GM23338 (cell line): ENCODE results near the gene HADHB. TPM values are rescaled to one million over a fixed set of nuclear protein-coding genes. Genes with fewer than 3 reads are reported as not detected.

Source experiments
- ATAC-seq: fragments of 200-7000 bp; cut with Tn5 transposase; 3 replicates; pipeline ENCODE4 v1.9.1; 2020
- DNase-seq: peaks from one replicate; pipeline ENCODE4 v3.0.0-alpha.2; 2015; ENCODE audit warnings: low spot score
- H2AFZ ChIP-seq: fragments of 200-600 bp; sonication (generic); 2 replicates; pipeline ENCODE4 v1.8.0; 2016; ENCODE audit warnings: antibody characterized with exemption, mild to moderate bottlenecking, moderate library complexity
- H3F3A ChIP-seq: fragments of 200-600 bp; sonication (generic); replicated peaks from 2 replicates; pipeline ENCODE4 v1.8.0; 2017; ENCODE audit warnings: antibody characterized with exemption, mixed run types, low read depth
- H3K27ac ChIP-seq: fragments of 200-600 bp; sonication (generic); 2 replicates; pipeline ENCODE4 v1.6.1; 2016; ENCODE audit warnings: low read depth
- H3K27me3 ChIP-seq: fragments of 200-600 bp; sonication (generic); 2 replicates; pipeline ENCODE4 v1.8.0; 2016; ENCODE audit warnings: mild to moderate bottlenecking, mixed run types, moderate library complexity; ENCODE audit not compliant: insufficient read depth
- H3K36me3 ChIP-seq: fragments of 200-600 bp; sonication (generic); 2 replicates; pipeline ENCODE4 v1.8.0; 2016; ENCODE audit warnings: mild to moderate bottlenecking; ENCODE audit not compliant: insufficient read depth
- H3K4me1 ChIP-seq: fragments of 200-600 bp; sonication (generic); 2 replicates; pipeline ENCODE4 v1.8.0; 2016; ENCODE audit warnings: mild to moderate bottlenecking, moderate library complexity; ENCODE audit not compliant: insufficient read depth
- H3K4me2 ChIP-seq: fragments of 200-600 bp; sonication (generic); 2 replicates; pipeline ENCODE4 v1.7.1; 2017; ENCODE audit warnings: mixed run types
- H3K4me3 ChIP-seq: fragments of 200-600 bp; sonication (generic); 2 replicates; pipeline ENCODE4 v1.6.1; 2016; ENCODE audit warnings: mixed run types
- H3K79me2 ChIP-seq: fragments of 200-600 bp; sonication (generic); replicated peaks from 2 replicates; pipeline ENCODE4 v1.8.0; 2017; ENCODE audit warnings: mild to moderate bottlenecking; ENCODE audit not compliant: insufficient read depth
- H3K9me2 ChIP-seq: fragments of 200-600 bp; sonication (generic); 2 replicates; pipeline ENCODE4 v1.8.0; 2017; ENCODE audit not compliant: insufficient read depth
- H4K20me1 ChIP-seq: fragments of 200-600 bp; sonication (generic); replicated peaks from 2 replicates; pipeline ENCODE4 v1.8.0; 2017; ENCODE audit warnings: mild to moderate bottlenecking; ENCODE audit not compliant: insufficient read depth
- H3K27ac Mint-ChIP-seq: 2 replicates; pipeline ENCODE4 v1.8.0; 2020; ENCODE audit warnings: inconsistent platforms, mild to moderate bottlenecking, moderate library complexity, mixed read lengths
- H3K27me3 Mint-ChIP-seq: 3 replicates; pipeline ENCODE4 v1.8.0; 2022; ENCODE audit warnings: low read depth, mild to moderate bottlenecking, moderate library complexity, mixed read lengths, inconsistent platforms; ENCODE audit not compliant: insufficient read depth, poor library complexity
- H3K36me3 Mint-ChIP-seq: 3 replicates; pipeline ENCODE4 v1.8.0; 2021; ENCODE audit warnings: low read depth, mild to moderate bottlenecking, inconsistent platforms, moderate library complexity, mixed read lengths
- H3K4me1 Mint-ChIP-seq: 3 replicates; pipeline ENCODE4 v1.8.0; 2020; ENCODE audit warnings: mild to moderate bottlenecking, inconsistent platforms, mixed read lengths
- H3K4me3 Mint-ChIP-seq: 3 replicates; pipeline ENCODE4 v1.8.0; 2021; ENCODE audit warnings: moderate library complexity, mild to moderate bottlenecking, inconsistent platforms, mixed read lengths
- H3K9me3 Mint-ChIP-seq: 3 replicates; pipeline ENCODE4 v1.8.0; 2020; ENCODE audit warnings: moderate library complexity, mild to moderate bottlenecking, inconsistent platforms, mixed read lengths
- CREB1 ChIP-seq: fragments of 250-450 bp; sonication (Bioruptor Pico); IDR thresholded peaks from 2 replicates; pipeline ENCODE4 v1.5.0; 2020; ENCODE audit warnings: low read depth, mild to moderate bottlenecking, moderate library complexity
- CTCF ChIP-seq, 2 experiments: fragments of 200-600 bp in 1 of 2; sonication (generic) in 1 of 2; conservative IDR thresholded peaks; 2 replicates each; pipeline versions ENCODE4 v1.5.1 to v1.6.1; 2016 to 2017; ENCODE audit warnings: antibody characterized with exemption in 2 of 2, low read depth in 2 of 2, mild to moderate bottlenecking in 2 of 2, moderate library complexity in 1 of 2
- EZH2 ChIP-seq: fragments of 200-600 bp; sonication (generic); IDR thresholded peaks from one replicate; pipeline ENCODE4 v1.8.0; 2017; ENCODE audit warnings: antibody characterized with exemption, mild to moderate bottlenecking, low read depth; ENCODE audit not compliant: unreplicated experiment
- EZH2phosphoT487 ChIP-seq: fragments of 200-600 bp; sonication (generic); IDR thresholded peaks from one replicate; pipeline ENCODE4 v1.8.1; 2018; ENCODE audit warnings: antibody characterized with exemption; ENCODE audit not compliant: unreplicated experiment
- JUNB ChIP-seq: IDR thresholded peaks from one replicate; pipeline ENCODE4 v1.6.1; 2016; ENCODE audit warnings: antibody characterized with exemption; ENCODE audit not compliant: unreplicated experiment
- NANOG ChIP-seq: IDR thresholded peaks from 2 replicates; pipeline ENCODE4 v1.6.1; 2016; ENCODE audit warnings: antibody characterized with exemption, borderline replicate concordance
- POLR2AphosphoS5 ChIP-seq: IDR thresholded peaks from 2 replicates; pipeline ENCODE4 v1.6.1; 2016; ENCODE audit warnings: antibody characterized with exemption, low read depth
- STAT1 ChIP-seq: IDR thresholded peaks from one replicate; pipeline ENCODE4 v1.6.1; 2016; ENCODE audit warnings: antibody characterized with exemption; ENCODE audit not compliant: unreplicated experiment
- ZNF114 ChIP-seq: fragments of 250-450 bp; sonication (Bioruptor Pico); IDR thresholded peaks from 2 replicates; pipeline ENCODE4 v1.5.0; 2020; ENCODE audit warnings: mild to moderate bottlenecking, moderate library complexity
- ZNF331 ChIP-seq: fragments of 250-450 bp; sonication (Bioruptor Pico); IDR thresholded peaks from 2 replicates; pipeline ENCODE4 v1.5.0; 2020; ENCODE audit warnings: low read depth, mild to moderate bottlenecking, moderate library complexity
- polyA plus RNA-seq: library from polyadenylated mRNA; unstranded; fragments of >200 nt; fragmentation: Nextera tagmentation; extraction: Ambion mirVana; gene quantifications from 2 replicates; pipeline ENCODE4 v1.2.1, GENCODE V29; 2016
- total RNA-seq: library from RNA; depleted of rRNA; stranded (reverse); fragments of >200 nt; shearing (Covaris generic); gene quantifications from 2 replicates; pipeline ENCODE4 v1.2.3, GENCODE V29; 2014
- TF ChIP-seq, protein P1 (sequence below): IDR thresholded peaks from 2 replicates; pipeline ENCODE4 v1.6.1; 2016; ENCODE audit warnings: antibody characterized with exemption
- TF ChIP-seq, protein P2 (sequence below): fragments of 250-450 bp; sonication (Bioruptor Pico); IDR thresholded peaks from 2 replicates; pipeline ENCODE4 v1.5.0; 2020; ENCODE audit warnings: mild to moderate bottlenecking, moderate library complexity
- TF ChIP-seq, protein P3 (sequence below): IDR thresholded peaks from one replicate; pipeline ENCODE4 v1.6.1; 2018; ENCODE audit warnings: antibody characterized with exemption; ENCODE audit not compliant: unreplicated experiment

Gene HADHB
- total and polyA plus RNA-seq, 2 experiments from 2014 or later, result 41.1 to 43.4 TPM

- Mint-ChIP-seq H3K9me3 (no peaks in the 10 kb centered on the region), H3K4me1 (no peaks in the 10 kb centered on the region), H3K27ac (no peak overlapping the region), H3K36me3 (peaks cover 61% of the 10 kb centered on the region), H3K4me3 (no peak overlapping the region), H3K27me3 (no peaks in the 10 kb centered on the region)
- DNase-seq (no peak), ATAC-seq (no peak)
- no peaks in the 10 kb centered on the region; the same call in 1 of the 2 replicates for H3F3A ChIP-seq
- H3K27me3 ChIP-seq, result no peaks in the 10 kb centered on the region
- no peak overlapping the region for H3K4me3 ChIP-seq
- H3K79me2 ChIP-seq, result no peaks in the 10 kb centered on the region
- no peak overlapping the region for H2AFZ ChIP-seq
- H3K4me2 ChIP-seq, result no peak overlapping the region
- H3K9me2 ChIP-seq, result no peaks in the 10 kb centered on the region
- H4K20me1 ChIP-seq, result peaks cover 5% of the 10 kb centered on the region; the same call in 1 of the 2 replicates
- no peaks in the 10 kb centered on the region for H3K4me1 ChIP-seq
- no peak for TF ChIP-seq ZNF331 (CRISPR knock-in tag)
- TF ChIP-seq, protein P1, sequence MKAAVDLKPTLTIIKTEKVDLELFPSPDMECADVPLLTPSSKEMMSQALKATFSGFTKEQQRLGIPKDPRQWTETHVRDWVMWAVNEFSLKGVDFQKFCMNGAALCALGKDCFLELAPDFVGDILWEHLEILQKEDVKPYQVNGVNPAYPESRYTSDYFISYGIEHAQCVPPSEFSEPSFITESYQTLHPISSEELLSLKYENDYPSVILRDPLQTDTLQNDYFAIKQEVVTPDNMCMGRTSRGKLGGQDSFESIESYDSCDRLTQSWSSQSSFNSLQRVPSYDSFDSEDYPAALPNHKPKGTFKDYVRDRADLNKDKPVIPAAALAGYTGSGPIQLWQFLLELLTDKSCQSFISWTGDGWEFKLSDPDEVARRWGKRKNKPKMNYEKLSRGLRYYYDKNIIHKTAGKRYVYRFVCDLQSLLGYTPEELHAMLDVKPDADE, result no peak
- no peak for TF ChIP-seq STAT1
- TF ChIP-seq JUNB, result no peak
- no peak for TF ChIP-seq EZH2phosphoT487
- TF ChIP-seq CREB1 (CRISPR knock-in tag), result no peak
- TF ChIP-seq ZNF114, result no peak
- TF ChIP-seq NANOG, result no peak
- TF ChIP-seq, protein P2, sequence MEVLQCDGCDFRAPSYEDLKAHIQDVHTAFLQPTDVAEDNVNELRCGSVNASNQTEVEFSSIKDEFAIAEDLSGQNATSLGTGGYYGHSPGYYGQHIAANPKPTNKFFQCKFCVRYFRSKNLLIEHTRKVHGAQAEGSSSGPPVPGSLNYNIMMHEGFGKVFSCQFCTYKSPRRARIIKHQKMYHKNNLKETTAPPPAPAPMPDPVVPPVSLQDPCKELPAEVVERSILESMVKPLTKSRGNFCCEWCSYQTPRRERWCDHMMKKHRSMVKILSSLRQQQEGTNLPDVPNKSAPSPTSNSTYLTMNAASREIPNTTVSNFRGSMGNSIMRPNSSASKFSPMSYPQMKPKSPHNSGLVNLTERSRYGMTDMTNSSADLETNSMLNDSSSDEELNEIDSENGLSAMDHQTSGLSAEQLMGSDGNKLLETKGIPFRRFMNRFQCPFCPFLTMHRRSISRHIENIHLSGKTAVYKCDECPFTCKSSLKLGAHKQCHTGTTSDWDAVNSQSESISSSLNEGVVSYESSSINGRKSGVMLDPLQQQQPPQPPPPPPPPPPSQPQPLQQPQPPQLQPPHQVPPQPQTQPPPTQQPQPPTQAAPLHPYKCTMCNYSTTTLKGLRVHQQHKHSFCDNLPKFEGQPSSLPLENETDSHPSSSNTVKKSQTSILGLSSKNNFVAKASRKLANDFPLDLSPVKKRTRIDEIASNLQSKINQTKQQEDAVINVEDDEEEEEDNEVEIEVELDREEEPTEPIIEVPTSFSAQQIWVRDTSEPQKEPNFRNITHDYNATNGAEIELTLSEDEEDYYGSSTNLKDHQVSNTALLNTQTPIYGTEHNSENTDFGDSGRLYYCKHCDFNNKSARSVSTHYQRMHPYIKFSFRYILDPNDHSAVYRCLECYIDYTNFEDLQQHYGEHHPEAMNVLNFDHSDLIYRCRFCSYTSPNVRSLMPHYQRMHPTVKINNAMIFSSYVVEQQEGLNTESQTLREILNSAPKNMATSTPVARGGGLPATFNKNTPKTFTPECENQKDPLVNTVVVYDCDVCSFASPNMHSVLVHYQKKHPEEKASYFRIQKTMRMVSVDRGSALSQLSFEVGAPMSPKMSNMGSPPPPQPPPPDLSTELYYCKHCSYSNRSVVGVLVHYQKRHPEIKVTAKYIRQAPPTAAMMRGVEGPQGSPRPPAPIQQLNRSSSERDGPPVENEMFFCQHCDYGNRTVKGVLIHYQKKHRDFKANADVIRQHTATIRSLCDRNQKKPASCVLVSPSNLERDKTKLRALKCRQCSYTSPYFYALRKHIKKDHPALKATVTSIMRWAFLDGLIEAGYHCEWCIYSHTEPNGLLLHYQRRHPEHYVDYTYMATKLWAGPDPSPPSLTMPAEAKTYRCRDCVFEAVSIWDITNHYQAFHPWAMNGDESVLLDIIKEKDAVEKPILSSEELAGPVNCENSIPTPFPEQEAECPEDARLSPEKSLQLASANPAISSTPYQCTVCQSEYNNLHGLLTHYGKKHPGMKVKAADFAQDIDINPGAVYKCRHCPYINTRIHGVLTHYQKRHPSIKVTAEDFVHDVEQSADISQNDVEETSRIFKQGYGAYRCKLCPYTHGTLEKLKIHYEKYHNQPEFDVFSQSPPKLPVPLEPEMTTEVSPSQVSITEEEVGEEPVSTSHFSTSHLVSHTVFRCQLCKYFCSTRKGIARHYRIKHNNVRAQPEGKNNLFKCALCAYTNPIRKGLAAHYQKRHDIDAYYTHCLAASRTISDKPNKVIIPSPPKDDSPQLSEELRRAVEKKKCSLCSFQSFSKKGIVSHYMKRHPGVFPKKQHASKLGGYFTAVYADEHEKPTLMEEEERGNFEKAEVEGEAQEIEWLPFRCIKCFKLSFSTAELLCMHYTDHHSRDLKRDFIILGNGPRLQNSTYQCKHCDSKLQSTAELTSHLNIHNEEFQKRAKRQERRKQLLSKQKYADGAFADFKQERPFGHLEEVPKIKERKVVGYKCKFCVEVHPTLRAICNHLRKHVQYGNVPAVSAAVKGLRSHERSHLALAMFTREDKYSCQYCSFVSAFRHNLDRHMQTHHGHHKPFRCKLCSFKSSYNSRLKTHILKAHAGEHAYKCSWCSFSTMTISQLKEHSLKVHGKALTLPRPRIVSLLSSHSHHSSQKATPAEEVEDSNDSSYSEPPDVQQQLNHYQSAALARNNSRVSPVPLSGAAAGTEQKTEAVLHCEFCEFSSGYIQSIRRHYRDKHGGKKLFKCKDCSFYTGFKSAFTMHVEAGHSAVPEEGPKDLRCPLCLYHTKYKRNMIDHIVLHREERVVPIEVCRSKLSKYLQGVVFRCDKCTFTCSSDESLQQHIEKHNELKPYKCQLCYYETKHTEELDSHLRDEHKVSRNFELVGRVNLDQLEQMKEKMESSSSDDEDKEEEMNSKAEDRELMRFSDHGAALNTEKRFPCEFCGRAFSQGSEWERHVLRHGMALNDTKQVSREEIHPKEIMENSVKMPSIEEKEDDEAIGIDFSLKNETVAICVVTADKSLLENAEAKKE (CRISPR knock-in tag), result no peak
- TF ChIP-seq, protein P3, sequence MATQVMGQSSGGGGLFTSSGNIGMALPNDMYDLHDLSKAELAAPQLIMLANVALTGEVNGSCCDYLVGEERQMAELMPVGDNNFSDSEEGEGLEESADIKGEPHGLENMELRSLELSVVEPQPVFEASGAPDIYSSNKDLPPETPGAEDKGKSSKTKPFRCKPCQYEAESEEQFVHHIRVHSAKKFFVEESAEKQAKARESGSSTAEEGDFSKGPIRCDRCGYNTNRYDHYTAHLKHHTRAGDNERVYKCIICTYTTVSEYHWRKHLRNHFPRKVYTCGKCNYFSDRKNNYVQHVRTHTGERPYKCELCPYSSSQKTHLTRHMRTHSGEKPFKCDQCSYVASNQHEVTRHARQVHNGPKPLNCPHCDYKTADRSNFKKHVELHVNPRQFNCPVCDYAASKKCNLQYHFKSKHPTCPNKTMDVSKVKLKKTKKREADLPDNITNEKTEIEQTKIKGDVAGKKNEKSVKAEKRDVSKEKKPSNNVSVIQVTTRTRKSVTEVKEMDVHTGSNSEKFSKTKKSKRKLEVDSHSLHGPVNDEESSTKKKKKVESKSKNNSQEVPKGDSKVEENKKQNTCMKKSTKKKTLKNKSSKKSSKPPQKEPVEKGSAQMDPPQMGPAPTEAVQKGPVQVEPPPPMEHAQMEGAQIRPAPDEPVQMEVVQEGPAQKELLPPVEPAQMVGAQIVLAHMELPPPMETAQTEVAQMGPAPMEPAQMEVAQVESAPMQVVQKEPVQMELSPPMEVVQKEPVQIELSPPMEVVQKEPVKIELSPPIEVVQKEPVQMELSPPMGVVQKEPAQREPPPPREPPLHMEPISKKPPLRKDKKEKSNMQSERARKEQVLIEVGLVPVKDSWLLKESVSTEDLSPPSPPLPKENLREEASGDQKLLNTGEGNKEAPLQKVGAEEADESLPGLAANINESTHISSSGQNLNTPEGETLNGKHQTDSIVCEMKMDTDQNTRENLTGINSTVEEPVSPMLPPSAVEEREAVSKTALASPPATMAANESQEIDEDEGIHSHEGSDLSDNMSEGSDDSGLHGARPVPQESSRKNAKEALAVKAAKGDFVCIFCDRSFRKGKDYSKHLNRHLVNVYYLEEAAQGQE, result no peak
- TF ChIP-seq POLR2AphosphoS5, result no peak
- TF ChIP-seq CTCF (conservative IDR thresholded peaks at IDR 0.05; ENCODE audit: low read depth in 2 of 2), result no peak
- no peak for TF ChIP-seq EZH2
- no peak overlapping the region for H3K27ac ChIP-seq
- H3K36me3 ChIP-seq, result peaks cover 20% of the 10 kb centered on the region
These were observed 38.9 kb downstream of the HADHB start for GRCh38 chr2:26283606-26284005.
